ENCODE data around the gene MAGEA10. TPM values are rescaled to one million over a fixed set of nuclear protein-coding genes. Genes with fewer than 3 reads are reported as not detected.
A peak's percentile ranks its signal among the peaks of the same experiment; 100 is the strongest.

MAGEA10 gene
- total RNA-seq (2021) (not detected in 3 replicates), Bru-seq, nascent RNA (percentile 7 among the genes with signal in this experiment)
- long read RNA-seq, experiment 1, result 0 reads
- long read RNA-seq, experiment 2, result 0 reads
- long read RNA-seq, experiment 3, result 0 reads

- ATAC-seq, result no peak
- Mint-ChIP-seq H3K4me1 (no peaks in the 10 kb centered on the region), H3K27me3 (ENCODE audit: low read depth) (no peaks in the 10 kb centered on the region), H3K36me3 (no peaks in the 10 kb centered on the region), H3K27ac (no peak within 1 kb of the TSS), H3K4me3 (no peak within 1 kb of the TSS), H3K9me3 (no peaks in the 10 kb centered on the region)
- TF ChIP-seq MYBL2 (CRISPR knock-in tag; IDR thresholded peaks at IDR 0.05), result no peak
- TF ChIP-seq ZBTB43 (CRISPR knock-in tag; IDR thresholded peaks at IDR 0.05), result no peak
- no peak for TF ChIP-seq FOXK1 (CRISPR knock-in tag; IDR thresholded peaks at IDR 0.05)
- no peak for TF ChIP-seq ATF1 (CRISPR knock-in tag; IDR thresholded peaks at IDR 0.05)
- no peak for TF ChIP-seq USF2 (CRISPR knock-in tag; IDR thresholded peaks at IDR 0.05)
- TF ChIP-seq HMGA2 (CRISPR knock-in tag; IDR thresholded peaks at IDR 0.05), result no peak
- TF ChIP-seq, protein P1, sequence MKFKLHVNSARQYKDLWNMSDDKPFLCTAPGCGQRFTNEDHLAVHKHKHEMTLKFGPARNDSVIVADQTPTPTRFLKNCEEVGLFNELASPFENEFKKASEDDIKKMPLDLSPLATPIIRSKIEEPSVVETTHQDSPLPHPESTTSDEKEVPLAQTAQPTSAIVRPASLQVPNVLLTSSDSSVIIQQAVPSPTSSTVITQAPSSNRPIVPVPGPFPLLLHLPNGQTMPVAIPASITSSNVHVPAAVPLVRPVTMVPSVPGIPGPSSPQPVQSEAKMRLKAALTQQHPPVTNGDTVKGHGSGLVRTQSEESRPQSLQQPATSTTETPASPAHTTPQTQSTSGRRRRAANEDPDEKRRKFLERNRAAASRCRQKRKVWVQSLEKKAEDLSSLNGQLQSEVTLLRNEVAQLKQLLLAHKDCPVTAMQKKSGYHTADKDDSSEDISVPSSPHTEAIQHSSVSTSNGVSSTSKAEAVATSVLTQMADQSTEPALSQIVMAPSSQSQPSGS (CRISPR knock-in tag; IDR thresholded peaks at IDR 0.05; ENCODE audit: borderline replicate concordance, low read depth), result no peak
- TF ChIP-seq RORB (CRISPR knock-in tag; IDR thresholded peaks at IDR 0.05), result no peak
- TF ChIP-seq, protein P2, sequence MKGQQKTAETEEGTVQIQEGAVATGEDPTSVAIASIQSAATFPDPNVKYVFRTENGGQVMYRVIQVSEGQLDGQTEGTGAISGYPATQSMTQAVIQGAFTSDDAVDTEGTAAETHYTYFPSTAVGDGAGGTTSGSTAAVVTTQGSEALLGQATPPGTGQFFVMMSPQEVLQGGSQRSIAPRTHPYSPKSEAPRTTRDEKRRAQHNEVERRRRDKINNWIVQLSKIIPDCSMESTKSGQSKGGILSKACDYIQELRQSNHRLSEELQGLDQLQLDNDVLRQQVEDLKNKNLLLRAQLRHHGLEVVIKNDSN (CRISPR knock-in tag; IDR thresholded peaks at IDR 0.05), result no peak
- TF ChIP-seq PRRX2 (CRISPR knock-in tag; IDR thresholded peaks at IDR 0.05), result no peak
- POLR2A ChIA-PET, result no interaction called here
- no peak for DNase-seq (ENCODE audit: low spot score)
- CTCF ChIA-PET, result no interaction called here
Measured at GRCh38 chrX:152138388-152138784, at the start of gene MAGEA10. Gene MAGEA10 (minus strand): TSS chrX:152138577. CDS start chrX:152135620, 2,957 bp downstream.

DNA sequence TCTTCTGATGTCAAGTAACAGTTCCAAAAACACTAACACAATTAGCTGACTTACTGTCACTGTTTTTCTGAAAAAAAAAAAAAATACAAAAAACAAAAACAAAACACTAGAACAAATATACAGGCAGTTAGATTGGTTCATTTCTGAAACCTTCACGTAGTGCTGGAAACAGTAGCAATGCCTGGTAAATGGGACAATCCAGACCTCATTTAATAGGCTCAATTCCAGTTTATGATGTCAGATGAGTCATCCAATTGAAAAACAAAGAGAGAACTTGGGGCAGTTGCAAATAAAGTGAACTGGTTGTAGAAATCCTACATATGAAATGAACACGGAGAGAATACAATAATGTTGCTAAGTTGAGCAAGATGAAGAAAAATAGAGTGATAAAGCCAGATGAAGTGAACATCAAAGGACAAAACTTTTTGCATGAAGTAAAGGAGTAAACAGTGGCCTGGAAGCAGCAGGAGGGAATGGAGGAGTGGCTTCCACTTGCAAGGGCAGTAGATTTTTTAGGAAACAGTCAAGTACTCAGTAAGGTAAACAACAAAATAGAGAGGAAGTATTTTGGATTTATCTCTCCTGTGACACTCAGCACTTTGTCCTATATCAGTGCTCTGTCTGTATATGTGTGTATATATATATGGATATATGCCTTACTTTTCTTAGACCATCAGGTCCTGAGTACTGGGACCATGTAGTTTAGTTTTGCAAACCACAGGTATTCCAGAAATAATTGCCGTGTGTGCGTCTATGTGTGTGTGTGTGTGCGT, 39.3 kb upstream of the MAGEA10 start:
- POLR2A ChIA-PET, result no interaction called here
- CTCF ChIA-PET, result no interaction called here
- H3K27ac Mint-ChIP-seq, result no peak overlapping the region
- H3K4me3 Mint-ChIP-seq, result no peak overlapping the region
- H3K4me1 Mint-ChIP-seq, result no peaks in the 10 kb centered on the region
- no peak for ATAC-seq
- DNase-seq (ENCODE audit: low spot score), result no peak
- TF ChIP-seq, protein P3, sequence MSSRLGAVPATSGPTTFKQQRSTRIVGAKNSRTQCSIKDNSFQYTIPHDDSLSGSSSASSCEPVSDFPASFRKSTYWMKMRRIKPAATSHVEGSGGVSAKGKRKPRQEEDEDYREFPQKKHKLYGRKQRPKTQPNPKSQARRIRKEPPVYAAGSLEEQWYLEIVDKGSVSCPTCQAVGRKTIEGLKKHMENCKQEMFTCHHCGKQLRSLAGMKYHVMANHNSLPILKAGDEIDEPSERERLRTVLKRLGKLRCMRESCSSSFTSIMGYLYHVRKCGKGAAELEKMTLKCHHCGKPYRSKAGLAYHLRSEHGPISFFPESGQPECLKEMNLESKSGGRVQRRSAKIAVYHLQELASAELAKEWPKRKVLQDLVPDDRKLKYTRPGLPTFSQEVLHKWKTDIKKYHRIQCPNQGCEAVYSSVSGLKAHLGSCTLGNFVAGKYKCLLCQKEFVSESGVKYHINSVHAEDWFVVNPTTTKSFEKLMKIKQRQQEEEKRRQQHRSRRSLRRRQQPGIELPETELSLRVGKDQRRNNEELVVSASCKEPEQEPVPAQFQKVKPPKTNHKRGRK (CRISPR knock-in tag; IDR thresholded peaks at IDR 0.05; ENCODE audit: borderline replicate concordance), result no peak
- TF ChIP-seq JAZF1 (CRISPR knock-in tag; IDR thresholded peaks at IDR 0.05) (no peak), HMGA2 (CRISPR knock-in tag; IDR thresholded peaks at IDR 0.05) (no peak), ZNF532 (CRISPR knock-in tag; IDR thresholded peaks at IDR 0.05; ENCODE audit: borderline replicate concordance) (no peak)
- TF ChIP-seq, protein P4, sequence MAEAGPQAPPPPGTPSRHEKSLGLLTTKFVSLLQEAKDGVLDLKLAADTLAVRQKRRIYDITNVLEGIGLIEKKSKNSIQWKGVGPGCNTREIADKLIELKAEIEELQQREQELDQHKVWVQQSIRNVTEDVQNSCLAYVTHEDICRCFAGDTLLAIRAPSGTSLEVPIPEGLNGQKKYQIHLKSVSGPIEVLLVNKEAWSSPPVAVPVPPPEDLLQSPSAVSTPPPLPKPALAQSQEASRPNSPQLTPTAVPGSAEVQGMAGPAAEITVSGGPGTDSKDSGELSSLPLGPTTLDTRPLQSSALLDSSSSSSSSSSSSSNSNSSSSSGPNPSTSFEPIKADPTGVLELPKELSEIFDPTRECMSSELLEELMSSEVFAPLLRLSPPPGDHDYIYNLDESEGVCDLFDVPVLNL (CRISPR knock-in tag; IDR thresholded peaks at IDR 0.05; ENCODE audit: borderline replicate concordance, low read depth), result no peak
- no peaks in the 10 kb centered on the region for H3K36me3 Mint-ChIP-seq
- no peaks in the 10 kb centered on the region for H3K27me3 Mint-ChIP-seq (ENCODE audit: low read depth)
- no peaks in the 10 kb centered on the region for H3K9me3 Mint-ChIP-seq

Measured in WTC11 (cell line).